ENCODE data around the gene CRYGC. TPM values are rescaled to one million over a fixed set of nuclear protein-coding genes. Genes with fewer than 3 reads are reported as not detected.
"Not testable (repeated sequence)": the region's sequence is repeated elsewhere in the genome, so short reads cannot be mapped to it uniquely, and the experiment has no call there.

CRYGC gene
- total and polyA plus RNA-seq, 4 donors = 0.44 TPM; not detected in 3

- DNase-seq (ENCODE audit: low read depth in 4 of 6, low spot score in 6 of 6) = no peak
- H3K4me1 ChIP-seq (ENCODE audit: control insufficient read depth, insufficient read depth, low read length) = peaks cover 9% of the 10 kb centered on the region
- no peaks in the 10 kb centered on the region for H3K9me3 ChIP-seq (ENCODE audit: control insufficient read depth, insufficient read depth, low read length)
- H3K36me3 ChIP-seq (ENCODE audit: control insufficient read depth, insufficient read depth, low read length) = no peaks in the 10 kb centered on the region
- WGBS (ENCODE audit: insufficient coverage) = 94% methylated on average over 18 of the region's 18 CpGs
- no peak overlapping the region for H3K27ac ChIP-seq (ENCODE audit: low read depth, low read length)
- no peak overlapping the region for H3K4me3 ChIP-seq (ENCODE audit: low read depth, low read length)
- no peaks in the 10 kb centered on the region for H3K27me3 ChIP-seq (ENCODE audit: control insufficient read depth, insufficient read depth, low read length)
Measured at GRCh38 chr2:208139447-208139846, 9.8 kb upstream of the CRYGC start.

- DNase-seq (ENCODE audit: low read depth in 4 of 6, low spot score in 6 of 6); H3K36me3 ChIP-seq (ENCODE audit: control insufficient read depth, insufficient read depth, low read length); H3K27me3 ChIP-seq (ENCODE audit: control insufficient read depth, insufficient read depth, low read length); H3K4me1 ChIP-seq (ENCODE audit: control insufficient read depth, insufficient read depth, low read length); H3K4me3 ChIP-seq (ENCODE audit: low read depth, low read length); H3K27ac ChIP-seq (ENCODE audit: low read depth, low read length); H3K9me3 ChIP-seq (ENCODE audit: control insufficient read depth, insufficient read depth, low read length): not testable (repeated sequence)
- WGBS (ENCODE audit: insufficient coverage) = 100% methylated on average over 3 of the region's 7 CpGs
Measured at GRCh38 chr2:208138334-208138733, 8.7 kb upstream of the CRYGC start.

GRCh38 chr2:208136716-208137094 lies 7.1 kb upstream of the CRYGC start:
- Histone ChIP-seq H3K27me3 (ENCODE audit: control insufficient read depth, insufficient read depth, low read length) (no peaks in the 10 kb centered on the region), H3K36me3 (ENCODE audit: control insufficient read depth, insufficient read depth, low read length) (no peaks in the 10 kb centered on the region), H3K4me3 (ENCODE audit: low read depth, low read length) (no peak overlapping the region), H3K9me3 (ENCODE audit: control insufficient read depth, insufficient read depth, low read length) (no peaks in the 10 kb centered on the region), H3K4me1 (ENCODE audit: control insufficient read depth, insufficient read depth, low read length) (peaks cover 7% of the 10 kb centered on the region), H3K27ac (ENCODE audit: low read depth, low read length) (no peak overlapping the region)
- no peak for DNase-seq (ENCODE audit: low read depth in 4 of 6, low spot score in 6 of 6)
- 88% methylated on average over 2 of the region's 2 CpGs for WGBS (ENCODE audit: insufficient coverage)

GRCh38 chr2:208135794-208136715 lies 6.4 kb upstream of the CRYGC start:
- H3K36me3 ChIP-seq (ENCODE audit: control insufficient read depth, insufficient read depth, low read length) = no peaks in the 10 kb centered on the region
- no peaks in the 10 kb centered on the region for H3K27me3 ChIP-seq (ENCODE audit: control insufficient read depth, insufficient read depth, low read length)
- no peaks in the 10 kb centered on the region for H3K9me3 ChIP-seq (ENCODE audit: control insufficient read depth, insufficient read depth, low read length)
- DNase-seq (ENCODE audit: low read depth in 4 of 6, low spot score in 6 of 6) = no peak
- H3K4me1 ChIP-seq (ENCODE audit: control insufficient read depth, insufficient read depth, low read length) = peaks cover 7% of the 10 kb centered on the region
- no peak overlapping the region for H3K4me3 ChIP-seq (ENCODE audit: low read depth, low read length)
- 76% methylated on average over 7 of the region's 11 CpGs for whole genome bisulfite sequencing (ENCODE audit: insufficient coverage)
- no peak overlapping the region for H3K27ac ChIP-seq (ENCODE audit: low read depth, low read length)

- WGBS (ENCODE audit: insufficient coverage) = 49% methylated on average over 4 of the region's 8 CpGs
- peaks cover 7% of the 10 kb centered on the region for H3K4me1 ChIP-seq (ENCODE audit: control insufficient read depth, insufficient read depth, low read length)
- no peaks in the 10 kb centered on the region for H3K9me3 ChIP-seq (ENCODE audit: control insufficient read depth, insufficient read depth, low read length)
Measured at GRCh38 chr2:208134928-208135586, 5.4 kb upstream of the CRYGC start.

GRCh38 chr2:208130712-208131110 lies 1.1 kb upstream of the CRYGC start:
- peaks cover 4% of the 10 kb centered on the region for H3K4me1 ChIP-seq (ENCODE audit: control insufficient read depth, insufficient read depth, low read length)
- no peaks in the 10 kb centered on the region for H3K36me3 ChIP-seq (ENCODE audit: control insufficient read depth, insufficient read depth, low read length)
- DNase-seq (ENCODE audit: low read depth in 4 of 6, low spot score in 6 of 6) = no peak
- H3K9me3 ChIP-seq (ENCODE audit: control insufficient read depth, insufficient read depth, low read length) = no peaks in the 10 kb centered on the region
- H3K27ac ChIP-seq (ENCODE audit: low read depth, low read length) = no peak overlapping the region
- H3K4me3 ChIP-seq (ENCODE audit: low read depth, low read length) = no peak overlapping the region
- H3K27me3 ChIP-seq (ENCODE audit: control insufficient read depth, insufficient read depth, low read length) = no peaks in the 10 kb centered on the region
- WGBS (ENCODE audit: insufficient coverage) = 87% methylated on average over 5 of the region's 6 CpGs

More at GRCh38 chr2:208134928-208135586, 5.4 kb upstream of the CRYGC start:
- H3K27ac ChIP-seq (ENCODE audit: low read depth, low read length) = no peak overlapping the region
- no peak overlapping the region for H3K4me3 ChIP-seq (ENCODE audit: low read depth, low read length)
- H3K27me3 ChIP-seq (ENCODE audit: control insufficient read depth, insufficient read depth, low read length) = no peaks in the 10 kb centered on the region
- no peak for DNase-seq (ENCODE audit: low read depth in 4 of 6, low spot score in 6 of 6)
- H3K36me3 ChIP-seq (ENCODE audit: control insufficient read depth, insufficient read depth, low read length) = no peaks in the 10 kb centered on the region

- WGBS (ENCODE audit: insufficient coverage) = 92% methylated on average over 10 of the region's 12 CpGs
- Histone ChIP-seq H3K27ac (ENCODE audit: low read depth, low read length) (no peak overlapping the region), H3K4me1 (ENCODE audit: control insufficient read depth, insufficient read depth, low read length) (peaks cover 2% of the 10 kb centered on the region), H3K27me3 (ENCODE audit: control insufficient read depth, insufficient read depth, low read length) (no peaks in the 10 kb centered on the region), H3K36me3 (ENCODE audit: control insufficient read depth, insufficient read depth, low read length) (no peaks in the 10 kb centered on the region), H3K4me3 (ENCODE audit: low read depth, low read length) (no peak overlapping the region), H3K9me3 (ENCODE audit: control insufficient read depth, insufficient read depth, low read length) (no peaks in the 10 kb centered on the region)
- DNase-seq (ENCODE audit: low read depth in 4 of 6, low spot score in 6 of 6) = no peak
Measured at GRCh38 chr2:208128136-208128535, 1.5 kb downstream of the CRYGC start.

GRCh38 chr2:208127090-208127489 lies 2.5 kb downstream of the CRYGC start:
- Histone ChIP-seq H3K9me3 (ENCODE audit: control insufficient read depth, insufficient read depth, low read length) (no peaks in the 10 kb centered on the region), H3K4me1 (ENCODE audit: control insufficient read depth, insufficient read depth, low read length) (peaks cover 2% of the 10 kb centered on the region), H3K27ac (ENCODE audit: low read depth, low read length) (no peak overlapping the region), H3K27me3 (ENCODE audit: control insufficient read depth, insufficient read depth, low read length) (no peaks in the 10 kb centered on the region), H3K4me3 (ENCODE audit: low read depth, low read length) (no peak overlapping the region), H3K36me3 (ENCODE audit: control insufficient read depth, insufficient read depth, low read length) (no peaks in the 10 kb centered on the region)
- DNase-seq (ENCODE audit: low read depth in 4 of 6, low spot score in 6 of 6) = no peak
- WGBS (ENCODE audit: insufficient coverage) = no CpG with 5 or more reads among the region's 4 CpGs

- Histone ChIP-seq H3K4me3 (ENCODE audit: low read depth, low read length) (no peak overlapping the region), H3K36me3 (ENCODE audit: control insufficient read depth, insufficient read depth, low read length) (no peaks in the 10 kb centered on the region), H3K27me3 (ENCODE audit: control insufficient read depth, insufficient read depth, low read length) (no peaks in the 10 kb centered on the region), H3K9me3 (ENCODE audit: control insufficient read depth, insufficient read depth, low read length) (no peaks in the 10 kb centered on the region), H3K27ac (ENCODE audit: low read depth, low read length) (no peak overlapping the region), H3K4me1 (ENCODE audit: control insufficient read depth, insufficient read depth, low read length) (peaks cover 2% of the 10 kb centered on the region)
- no peak for DNase-seq (ENCODE audit: low read depth in 4 of 6, low spot score in 6 of 6)
- 50% methylated on average over 1 of the region's 4 CpGs for WGBS (ENCODE audit: insufficient coverage)
Measured at GRCh38 chr2:208125251-208125650, 4.4 kb downstream of the CRYGC start.

Measured in spinal cord (tissue), 10 donors.